GM18520 (cell line): ENCODE results near the gene ADAM12.

Experiments
- ATAC-seq: cut with Tn5 transposase; IDR thresholded peaks from one replicate; pipeline ENCODE4 v1.9.1; 2021; ENCODE audit not compliant: unreplicated experiment

The ADAM12 gene

GRCh38 chr10:126239844-126240243, 148.4 kb downstream of the ADAM12 start:
- no peak for ATAC-seq

GRCh38 chr10:126235979-126236851, 152.1 kb downstream of the ADAM12 start:
- ATAC-seq: no peak

- no peak for ATAC-seq
Observed at GRCh38 chr10:126235091-126235978, 152.9 kb downstream of the ADAM12 start.

GRCh38 chr10:126234630-126235029, 153.6 kb downstream of the ADAM12 start:
- ATAC-seq: no peak

- no peak for ATAC-seq
Observed at GRCh38 chr10:126233182-126234148, 154.8 kb downstream of the ADAM12 start.

GRCh38 chr10:126230587-126230986, 157.7 kb downstream of the ADAM12 start:
- no peak for ATAC-seq

- no peak for ATAC-seq
Observed at GRCh38 chr10:126229686-126230085, 158.6 kb downstream of the ADAM12 start.

- no peak for ATAC-seq
Observed at GRCh38 chr10:126227762-126228134, 160.5 kb downstream of the ADAM12 start.

- ATAC-seq: no peak
Observed at GRCh38 chr10:126226988-126227761, 161.1 kb downstream of the ADAM12 start.

GRCh38 chr10:126226205-126226604, 162.1 kb downstream of the ADAM12 start:
- ATAC-seq: no peak

GRCh38 chr10:126225672-126226008, 162.6 kb downstream of the ADAM12 start:
- ATAC-seq: no peak

- ATAC-seq: no peak
Observed at GRCh38 chr10:126224967-126225671, 163.2 kb downstream of the ADAM12 start.

GRCh38 chr10:126223512-126224067, 164.7 kb downstream of the ADAM12 start:
- no peak for ATAC-seq

GRCh38 chr10:126222736-126223511, 165.4 kb downstream of the ADAM12 start:
- ATAC-seq: no peak

GRCh38 chr10:126221874-126222273, 166.4 kb downstream of the ADAM12 start:
- ATAC-seq: no peak

GRCh38 chr10:126218778-126219649, 169.3 kb downstream of the ADAM12 start:
- ATAC-seq: no peak

GRCh38 chr10:126218174-126218573, 170.1 kb downstream of the ADAM12 start:
- no peak for ATAC-seq

GRCh38 chr10:126216632-126216961, 171.7 kb downstream of the ADAM12 start:
- no peak for ATAC-seq
